ENCODE results near the gene PRKCI. TPM values are rescaled to one million over a fixed set of nuclear protein-coding genes. Genes with fewer than 3 reads are reported as not detected.
"Not testable (repeated sequence)": the region's sequence is repeated elsewhere in the genome, so short reads cannot be mapped to it uniquely, and the experiment has no call there.

Gene PRKCI
- total RNA-seq (2014; rRNA removed; shearing (Covaris generic)) = 56.5 and 65.4 TPM in 2 replicates

DNA sequence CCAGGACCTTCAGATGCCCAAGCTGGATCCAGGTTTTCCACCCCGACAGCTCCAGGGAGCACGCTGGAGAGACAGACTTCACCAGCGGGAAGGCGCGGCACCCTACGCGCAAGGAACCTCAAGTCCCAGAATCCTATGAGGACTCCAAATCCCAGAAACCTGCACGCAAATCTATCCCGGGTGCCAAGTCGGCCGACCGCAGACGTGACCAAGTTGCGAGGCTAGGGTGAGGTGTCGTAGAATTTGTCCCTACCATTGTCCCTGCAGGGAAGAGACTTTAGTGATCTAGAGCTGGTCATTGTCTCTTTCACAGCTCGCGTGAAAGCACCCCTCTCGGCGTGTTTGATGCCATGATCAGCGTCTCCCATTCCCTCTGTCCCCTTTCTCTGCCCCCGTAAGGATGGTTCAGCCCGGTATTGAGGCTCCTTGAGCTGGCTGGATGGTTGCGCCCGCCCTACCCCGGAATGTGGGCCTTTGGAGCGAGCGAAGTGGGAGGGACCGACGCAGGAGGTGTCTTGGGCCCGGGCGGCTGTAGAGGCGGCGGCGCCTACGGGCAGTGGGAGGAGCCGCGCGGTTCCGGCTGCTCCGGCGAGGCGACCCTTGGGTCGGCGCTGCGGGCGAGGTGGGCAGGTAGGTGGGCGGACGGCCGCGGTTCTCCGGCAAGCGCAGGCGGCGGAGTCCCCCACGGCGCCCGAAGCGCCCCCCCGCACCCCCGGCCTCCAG lies at the start of gene PRKCI:
PRKCI (plus strand) TSS at position 501 of the 723 bp plus-strand sequence. CDS start 246 bp downstream, outside the sequence.
- DNase-seq (ENCODE audit: low spot score) = peak; percentile 94

DNA sequence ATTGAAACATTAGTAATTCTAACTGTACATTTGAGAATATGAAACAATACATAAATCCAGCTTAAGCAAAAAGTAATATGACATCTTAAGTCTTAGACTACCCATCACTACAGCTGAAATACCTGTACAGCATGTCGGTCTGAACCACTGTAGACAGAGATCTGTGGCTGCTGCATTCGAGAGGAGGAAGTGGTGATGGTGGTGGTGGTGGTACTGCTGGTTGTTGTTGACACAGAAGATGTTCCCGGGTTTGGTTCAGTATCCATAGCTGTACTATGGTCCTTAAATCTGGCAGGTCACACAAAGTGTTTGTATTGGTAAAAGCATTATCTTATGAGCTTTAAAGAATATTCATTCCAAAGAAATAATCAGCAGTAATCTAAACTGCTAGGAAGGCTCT lies 43.6 kb upstream of the PRKCI start:
- DNase-seq (ENCODE audit: low spot score) = no peak

DNA sequence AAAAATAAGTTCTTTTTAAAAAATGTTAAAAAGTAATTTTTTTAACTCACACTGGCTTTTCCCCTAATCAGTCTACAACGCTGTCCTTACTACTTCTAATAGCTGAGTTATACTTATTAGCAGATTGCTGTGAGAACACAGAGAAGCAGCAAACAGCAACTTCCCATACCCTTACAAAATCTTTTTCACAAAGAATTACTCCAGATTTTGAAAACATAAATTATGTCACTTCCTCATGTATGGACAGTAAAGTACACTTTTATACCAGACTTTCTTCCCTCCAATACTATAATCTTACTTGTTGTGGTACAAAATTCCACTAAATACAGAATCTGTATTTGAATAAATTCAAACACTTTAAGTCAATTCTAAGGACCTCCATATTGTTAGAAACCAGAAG lies 42.8 kb upstream of the PRKCI start:
- DNase-seq (ENCODE audit: low spot score) = no peak

DNA sequence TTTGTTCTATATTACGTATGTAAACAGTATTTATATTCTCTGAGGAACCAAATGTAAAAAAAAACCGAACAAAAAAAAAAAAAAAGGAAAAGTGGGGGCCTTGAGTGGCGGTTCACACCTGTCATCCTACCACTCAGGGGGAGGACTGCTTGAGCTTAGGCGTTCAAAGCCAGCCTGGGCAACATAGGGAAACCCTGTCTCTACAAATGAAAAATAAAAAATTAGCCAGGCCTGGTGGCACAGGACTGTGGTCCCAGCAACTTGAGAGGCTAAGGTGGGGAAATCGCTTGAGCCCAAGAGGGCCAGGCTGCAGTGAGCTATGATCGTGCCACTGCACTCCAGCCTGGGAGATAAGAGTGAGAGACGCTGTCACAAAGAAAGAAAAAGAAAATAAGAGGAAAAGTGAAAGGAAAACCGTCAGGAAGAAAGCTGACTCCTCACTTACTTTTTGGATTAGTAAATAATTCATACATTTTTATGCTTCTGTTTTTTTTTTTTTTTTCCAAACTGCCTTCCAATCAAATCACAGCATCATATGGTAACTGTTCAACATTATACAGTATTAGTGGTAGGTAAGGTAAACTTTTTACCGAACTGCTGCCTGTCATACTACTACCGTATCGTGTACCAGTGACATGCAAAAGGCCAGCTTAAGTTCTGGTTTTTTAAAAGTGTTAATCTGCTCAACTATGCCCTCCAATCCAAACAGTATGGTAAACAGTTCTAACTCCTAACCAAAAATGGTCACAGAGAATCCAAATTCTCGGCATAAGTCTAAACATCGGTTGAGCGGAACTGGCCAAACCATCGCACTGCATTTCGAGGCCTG lies 41.9 kb upstream of the PRKCI start:
- peak; percentile 23 for DNase-seq (ENCODE audit: low spot score)

DNA sequence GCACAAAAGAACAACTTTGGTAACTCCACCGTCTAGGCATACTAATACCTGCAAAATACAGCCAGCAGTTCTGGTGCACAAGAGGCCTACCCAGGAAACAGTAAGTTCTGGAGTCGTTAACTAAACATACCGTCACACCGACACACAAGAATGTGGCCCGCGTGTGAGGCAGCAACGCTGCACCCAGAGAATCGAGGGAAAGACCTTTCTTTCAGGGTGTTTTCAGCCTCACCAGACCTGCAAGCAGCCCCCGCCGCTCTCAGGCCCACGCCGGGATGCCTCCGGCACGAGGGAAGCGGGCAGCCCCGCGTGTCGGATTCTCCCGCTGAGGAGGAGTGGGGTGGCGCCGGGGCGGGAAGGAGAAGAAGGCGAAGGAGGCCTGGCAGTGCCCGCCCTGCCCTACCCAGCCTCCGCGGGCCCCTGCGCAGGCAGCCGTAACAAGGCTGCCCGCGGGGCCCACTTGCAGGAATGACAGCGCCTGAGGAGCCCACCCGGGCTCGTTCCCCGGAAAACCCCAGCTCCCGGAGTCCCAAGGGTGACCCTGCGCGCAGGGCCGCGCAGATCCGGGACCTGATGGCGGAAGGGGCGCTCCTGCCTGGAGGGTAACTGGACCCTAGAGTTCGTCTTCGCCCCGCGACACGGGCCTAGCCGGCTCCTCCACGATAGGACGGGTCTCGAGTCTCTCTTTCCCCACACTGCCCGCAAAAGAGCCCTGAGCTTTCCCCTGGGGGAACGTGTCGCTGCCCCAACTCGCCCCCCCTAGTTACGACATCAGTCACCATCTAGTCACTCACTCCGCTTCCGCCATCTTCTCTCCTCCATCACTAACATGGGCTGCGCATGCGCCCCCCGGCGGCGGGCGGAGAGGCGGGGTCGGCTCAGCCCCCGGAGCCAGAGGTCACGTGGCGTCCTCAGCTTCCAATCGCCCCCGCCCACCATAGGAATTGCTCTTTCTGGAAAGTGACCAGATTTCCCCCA lies 41.0 kb upstream of the PRKCI start, which contains the start of gene PHC3:
PHC3 (minus strand) TSS at position 826 of the 978 bp plus-strand sequence; CDS start at position 808, 18 bp downstream.
- DNase-seq (ENCODE audit: low spot score) = peak; percentile 90

DNA sequence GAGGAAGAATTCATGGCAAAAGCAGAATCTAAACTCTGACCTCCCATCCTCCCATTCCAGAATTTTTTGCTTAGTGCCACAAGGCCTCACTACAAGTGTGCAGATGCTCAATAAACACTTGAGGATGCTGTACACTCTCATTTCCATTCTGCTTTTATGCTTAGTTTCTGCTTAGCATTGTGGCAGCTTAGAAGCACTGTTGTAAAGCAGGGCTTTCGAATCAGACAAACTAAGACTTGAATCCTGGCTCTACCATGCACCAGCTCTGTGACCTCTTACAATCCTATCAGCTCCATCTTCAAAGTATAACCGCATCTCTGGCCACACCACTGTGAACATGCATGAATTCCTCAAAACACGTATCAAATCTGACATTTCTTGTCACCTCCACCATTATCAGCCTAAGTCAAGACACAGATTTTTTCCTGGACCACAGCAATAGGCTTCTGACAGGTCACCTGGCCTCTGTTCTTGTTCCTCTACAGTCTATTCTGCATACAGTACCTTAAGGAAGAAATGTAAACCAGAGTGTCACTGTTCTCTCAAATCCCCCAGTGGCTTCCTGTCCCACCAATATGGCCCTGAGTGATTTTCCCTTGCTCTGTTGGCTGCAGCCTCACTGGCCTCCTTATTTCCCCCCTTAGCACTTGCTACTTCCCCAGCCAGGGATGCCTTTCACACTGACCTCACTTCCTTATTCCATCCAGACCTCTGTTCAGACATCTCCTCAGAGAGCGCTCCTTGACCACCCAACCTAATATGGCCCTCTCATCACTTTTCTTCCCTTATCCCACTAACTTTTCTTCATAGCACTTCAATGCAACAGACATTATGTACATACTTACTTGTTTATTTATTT lies 32.6 kb upstream of the PRKCI start:
- DNase-seq (ENCODE audit: low spot score) = no peak

DNA sequence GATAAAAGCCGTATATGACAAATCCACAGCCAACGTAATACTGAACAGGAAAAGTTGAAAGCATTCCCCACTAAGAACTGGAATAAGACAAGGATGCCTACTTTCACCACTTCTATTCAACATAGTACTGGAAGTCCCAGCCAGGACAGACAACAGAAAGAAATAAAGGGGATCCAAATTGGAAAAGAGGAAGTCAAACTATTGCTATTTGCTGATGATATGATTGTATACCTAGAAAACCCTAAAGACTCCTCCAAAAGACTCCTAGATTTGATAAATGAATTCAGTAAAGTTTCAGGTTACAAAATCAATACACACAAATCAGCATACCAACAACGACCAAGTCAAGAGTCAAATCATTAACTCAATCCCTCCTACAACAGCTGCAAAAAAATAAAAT lies 26.5 kb upstream of the PRKCI start:
- not testable (repeated sequence) for DNase-seq (ENCODE audit: low spot score)

DNA sequence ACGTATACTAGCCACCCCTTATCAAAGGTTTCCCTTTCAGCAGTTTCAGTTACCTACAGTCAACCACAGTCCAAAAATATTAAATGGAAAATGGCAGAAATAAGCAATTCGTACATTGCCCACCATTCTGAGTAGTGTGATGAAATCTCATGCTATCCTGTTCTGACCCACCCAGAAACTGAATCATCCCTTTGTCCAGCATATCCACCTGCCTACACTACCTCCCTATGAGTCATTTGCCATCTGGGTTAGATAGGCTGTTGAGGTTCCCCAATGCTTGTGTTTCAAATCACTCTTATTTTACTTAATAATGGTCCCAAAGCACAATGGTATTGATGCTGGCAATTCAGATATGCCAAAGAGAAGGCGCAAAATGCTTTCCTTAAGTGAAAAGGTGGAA lies 25.4 kb upstream of the PRKCI start:
- peak; percentile 60 for DNase-seq (ENCODE audit: low spot score)

DNA sequence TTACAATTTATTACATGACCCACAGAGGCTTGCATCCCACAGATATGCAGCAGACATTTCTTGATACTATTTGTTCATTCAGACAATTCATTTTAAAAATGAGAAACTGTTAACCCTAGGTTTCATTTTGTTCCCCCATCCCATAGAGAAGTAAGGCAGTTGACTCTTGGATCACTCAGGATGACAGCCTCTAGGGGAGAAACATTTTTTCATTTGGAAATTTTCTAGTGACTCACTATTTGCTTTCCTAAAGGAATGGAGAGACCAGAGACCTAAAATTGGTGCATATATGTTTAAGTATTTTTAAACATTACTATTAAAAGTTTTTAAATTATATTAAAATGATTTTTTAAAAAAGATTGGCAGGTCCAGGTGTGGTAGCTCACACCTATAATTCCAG lies 21.2 kb upstream of the PRKCI start:
- DNase-seq (ENCODE audit: low spot score) = no peak

DNA sequence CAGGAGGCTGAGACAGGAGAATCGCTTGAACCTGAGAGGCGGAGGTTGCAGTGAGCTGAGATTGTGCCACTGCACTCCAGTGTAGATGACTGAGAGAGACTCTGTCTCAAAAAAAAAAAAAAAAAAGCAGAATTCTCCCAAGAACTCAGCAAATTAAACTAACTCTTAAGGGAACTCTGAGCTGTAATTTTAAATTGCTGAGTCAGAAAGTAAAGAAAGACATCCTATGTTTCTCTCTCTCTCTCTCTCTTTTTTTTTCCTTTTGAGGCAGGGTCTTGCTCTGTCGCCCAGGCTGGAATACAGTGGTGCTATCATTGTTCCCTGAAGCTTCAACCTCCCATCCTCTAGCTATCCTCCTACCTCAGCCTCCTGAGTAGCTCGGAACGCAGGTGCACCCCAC lies 20.7 kb upstream of the PRKCI start:
- DNase-seq (ENCODE audit: low spot score) = no peak

DNA sequence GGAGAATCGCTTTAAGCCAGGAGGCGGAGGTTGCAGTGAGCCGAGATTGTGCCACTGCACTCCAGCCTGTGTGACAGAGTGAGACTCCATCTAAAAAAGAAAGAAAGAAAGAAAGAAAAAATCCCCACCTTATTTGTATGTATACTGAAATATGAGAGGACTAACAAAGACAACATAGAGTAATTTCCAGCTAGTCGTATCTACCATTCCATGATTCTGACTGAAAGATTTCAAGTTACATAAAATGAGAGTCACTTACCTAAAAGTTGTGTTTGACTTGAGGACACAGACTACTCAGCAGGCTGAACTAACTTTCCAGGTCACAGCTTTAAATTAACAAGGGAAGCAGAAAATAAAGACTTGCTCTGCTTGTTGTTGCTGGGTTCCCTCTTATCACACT lies 18.8 kb upstream of the PRKCI start:
- no peak for DNase-seq (ENCODE audit: low spot score)

DNA sequence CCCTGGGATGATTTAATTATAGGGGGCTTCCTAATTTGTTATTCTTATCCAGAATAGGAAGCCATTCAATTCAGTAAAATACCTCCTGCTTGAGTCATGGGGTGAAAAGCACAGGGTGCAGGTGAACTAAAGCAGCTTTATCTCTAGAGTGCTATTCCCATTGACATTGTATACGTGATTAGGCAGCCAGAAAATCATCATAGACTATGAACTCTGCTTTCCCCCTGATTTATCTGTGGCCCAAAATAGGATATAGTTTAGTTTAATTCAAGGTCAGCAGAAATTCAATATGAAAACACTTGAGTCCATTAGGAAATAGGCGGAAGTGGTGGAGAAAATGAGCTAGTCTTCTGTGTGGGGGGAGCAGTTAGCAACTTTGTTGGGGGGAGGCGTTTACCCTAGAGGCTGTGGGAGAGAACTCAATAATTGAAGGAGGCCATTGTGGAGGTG lies 18.2 kb upstream of the PRKCI start:
- no peak for DNase-seq (ENCODE audit: low spot score)

DNA sequence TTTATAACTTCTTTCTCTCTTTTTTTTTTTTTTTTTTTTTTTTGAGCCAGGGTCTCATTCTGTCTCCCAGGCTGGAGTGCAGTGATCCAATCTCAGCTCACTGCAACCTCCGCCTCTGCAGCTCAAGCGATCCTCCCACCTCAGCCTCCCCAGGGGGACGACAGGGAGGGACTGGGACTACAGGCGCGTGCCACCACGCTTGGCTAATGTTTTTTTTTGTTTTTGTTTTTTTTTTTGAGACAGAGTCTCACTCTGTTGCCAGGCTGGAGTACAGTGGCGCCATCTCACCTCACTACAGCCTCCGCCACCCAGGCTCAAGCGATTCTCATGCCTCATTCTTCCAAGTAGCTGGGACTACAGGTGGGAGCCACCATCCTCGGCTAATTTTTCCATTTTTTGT lies 17.7 kb upstream of the PRKCI start:
- no peak for DNase-seq (ENCODE audit: low spot score)

DNA sequence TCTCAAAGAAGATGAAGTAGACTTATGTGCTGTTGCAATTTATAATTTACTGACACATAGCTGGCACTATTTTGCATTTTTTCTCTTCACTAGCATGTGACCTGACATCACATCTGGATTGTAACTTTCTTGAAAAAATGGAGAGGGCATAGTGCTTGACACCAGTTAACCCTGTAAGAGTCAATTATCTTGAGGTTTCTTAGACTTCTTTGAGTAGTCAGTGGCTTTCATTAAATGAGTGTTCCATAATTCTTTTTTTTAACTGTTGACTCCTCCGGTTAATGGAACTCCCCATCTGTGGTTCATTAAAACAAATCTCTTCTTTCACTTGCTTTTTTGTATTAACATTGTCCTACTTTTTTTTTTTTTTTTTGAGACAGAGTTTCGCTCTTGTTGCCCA lies 16.9 kb upstream of the PRKCI start:
- no peak for DNase-seq (ENCODE audit: low spot score)

DNA sequence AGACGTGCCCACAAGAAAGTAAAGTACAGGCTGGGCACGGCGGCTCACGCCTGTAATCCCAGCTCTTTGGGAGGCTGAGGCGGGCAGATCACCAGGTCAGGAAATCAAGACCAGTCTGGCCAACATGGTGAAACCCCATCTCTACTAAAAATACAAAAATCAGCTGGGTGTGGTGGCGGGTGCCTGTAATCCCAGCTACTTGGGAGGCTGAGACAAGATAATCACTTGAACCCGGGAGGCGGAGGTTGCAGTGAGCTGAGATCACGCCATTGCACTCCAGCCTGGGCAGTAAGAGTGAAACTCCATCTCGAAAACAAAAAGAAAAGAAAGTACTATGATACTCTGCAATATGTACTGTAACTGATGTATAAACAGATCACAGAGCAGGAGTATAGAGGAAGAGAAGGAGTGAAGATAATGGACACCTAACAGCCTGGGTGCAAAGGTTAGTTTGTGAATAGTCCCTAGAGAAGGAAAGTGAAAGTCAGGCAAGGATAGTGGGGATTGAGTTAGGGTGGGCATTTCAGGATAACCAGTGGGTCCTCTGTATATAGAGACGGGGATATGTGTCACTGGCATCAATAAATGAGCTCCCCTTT lies 16.0 kb upstream of the PRKCI start:
- DNase-seq (ENCODE audit: low spot score) = not testable (repeated sequence)

DNA sequence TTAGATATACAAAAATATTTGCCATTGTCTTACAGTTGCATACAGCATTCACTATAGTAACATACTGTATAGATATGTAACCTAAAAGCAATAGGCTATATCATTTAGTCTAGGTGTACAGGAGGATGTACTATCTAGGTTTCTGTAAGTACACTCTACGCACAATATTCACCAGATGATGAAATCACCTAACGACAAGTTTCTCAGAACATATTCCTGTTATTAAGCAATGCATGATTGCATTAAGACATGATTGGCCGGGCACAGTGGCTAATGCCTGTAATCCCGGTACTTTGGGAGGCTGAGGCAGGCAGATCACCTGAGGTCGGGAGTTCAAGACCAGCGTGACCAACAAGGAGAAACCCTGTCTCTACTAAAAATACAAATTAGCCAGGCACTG lies 14.5 kb upstream of the PRKCI start:
- no peak for DNase-seq (ENCODE audit: low spot score)

DNA sequence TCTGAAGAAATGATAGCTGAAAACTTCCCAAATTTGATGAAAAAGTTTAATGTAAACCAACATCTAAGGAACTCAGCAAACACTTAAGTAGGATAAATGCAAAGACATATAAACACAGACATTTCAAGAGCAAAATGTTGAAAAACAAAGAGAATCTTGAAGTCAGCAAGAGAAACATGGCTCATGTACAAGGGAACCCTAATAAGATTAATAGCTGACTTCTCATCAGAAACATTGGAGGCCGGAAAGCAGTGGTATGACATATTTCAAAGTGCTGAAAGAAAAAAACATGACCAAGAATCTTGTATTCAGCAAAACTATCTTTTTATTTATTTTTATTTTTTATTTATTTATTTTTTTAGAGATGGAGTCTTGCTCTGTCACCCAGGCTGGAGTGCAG lies 10.6 kb upstream of the PRKCI start:
- DNase-seq (ENCODE audit: low spot score) = no peak

DNA sequence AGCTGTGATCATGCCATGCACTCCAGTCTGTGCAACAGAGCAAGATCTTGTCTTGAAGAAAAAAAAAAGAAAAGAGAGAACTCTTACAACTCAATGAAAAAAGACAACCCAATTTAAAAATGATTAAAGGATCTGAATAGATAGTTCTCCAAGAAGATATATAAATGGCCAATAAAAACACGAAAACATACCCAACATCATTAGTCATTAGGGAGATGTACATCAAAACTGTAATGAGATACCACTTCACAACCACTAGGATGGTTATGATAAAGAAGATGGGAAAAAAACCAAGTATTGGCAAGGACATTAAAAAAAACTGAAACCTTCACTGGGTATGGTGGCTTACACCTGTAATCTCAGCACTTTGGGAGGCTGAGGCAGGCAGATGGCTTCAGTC lies 2.4 kb upstream of the PRKCI start:
- DNase-seq (ENCODE audit: low spot score) = no peak

DNA sequence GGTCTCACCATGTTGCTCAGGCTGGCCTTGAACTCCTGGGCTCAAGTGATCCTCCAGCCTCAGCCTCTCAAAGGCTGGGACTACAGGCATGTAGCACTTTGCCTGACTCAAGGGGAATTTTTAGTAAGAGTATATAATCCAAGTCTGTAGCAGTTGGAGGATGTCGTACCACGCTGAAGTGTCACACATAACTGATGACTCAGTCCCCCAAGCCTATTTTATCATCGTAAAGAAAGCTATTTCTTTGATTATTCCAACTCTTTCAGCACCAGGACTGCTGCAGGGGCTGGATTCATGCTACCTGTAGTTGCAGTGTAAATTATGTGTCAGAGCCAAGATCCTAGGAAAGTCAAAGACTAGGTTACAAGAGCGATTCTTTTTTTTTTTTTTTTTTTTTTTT lies 1.4 kb upstream of the PRKCI start:
- DNase-seq (ENCODE audit: low spot score) = peak; percentile 77
